NCI-H1092 (cell line): ENCODE measurements around the gene PTGDR2.

Experiments
- DNase-seq: peaks from one replicate; lab custom pipeline; 2025; lab: John Stamatoyannopoulos, UW

The PTGDR2 gene

GRCh38 chr11:60858731-60859464, 3.1 kb upstream of the PTGDR2 start:
- DNase-seq: no peak

GRCh38 chr11:60858236-60858635, 2.5 kb upstream of the PTGDR2 start:
- no peak for DNase-seq

- no peak for DNase-seq
Observed at GRCh38 chr11:60857378-60858232, 1.9 kb upstream of the PTGDR2 start.

- no peak for DNase-seq
Observed at GRCh38 chr11:60854847-60855725, 664 bp downstream of the PTGDR2 start.

- no peak for DNase-seq
Observed at GRCh38 chr11:60854140-60854846, 1.5 kb downstream of the PTGDR2 start.

GRCh38 chr11:60852982-60853950, 2.5 kb downstream of the PTGDR2 start:
- no peak for DNase-seq

- DNase-seq: no peak
Observed at GRCh38 chr11:60852117-60852981, 3.4 kb downstream of the PTGDR2 start.

GRCh38 chr11:60851327-60852104, 4.2 kb downstream of the PTGDR2 start:
- no peak for DNase-seq

GRCh38 chr11:60849641-60850520, 5.9 kb downstream of the PTGDR2 start:
- no peak for DNase-seq

- DNase-seq: no peak
Observed at GRCh38 chr11:60848714-60849151, 7.0 kb downstream of the PTGDR2 start.

- no peak for DNase-seq
Observed at GRCh38 chr11:60847896-60848295, 7.9 kb downstream of the PTGDR2 start.

GRCh38 chr11:60847281-60847680, 8.5 kb downstream of the PTGDR2 start:
- no peak for DNase-seq

GRCh38 chr11:60845338-60845737, 10.4 kb downstream of the PTGDR2 start:
- DNase-seq: no peak

GRCh38 chr11:60844870-60845221, 10.9 kb downstream of the PTGDR2 start:
- no peak for DNase-seq

GRCh38 chr11:60844045-60844869, 11.5 kb downstream of the PTGDR2 start:
- no peak for DNase-seq

GRCh38 chr11:60842668-60843600, 12.8 kb downstream of the PTGDR2 start:
- DNase-seq: no peak
